ENCODE measurements around the gene SPAG4.
A peak's percentile ranks its signal among the peaks of the same experiment; 100 is the strongest.

Gene SPAG4

DNA sequence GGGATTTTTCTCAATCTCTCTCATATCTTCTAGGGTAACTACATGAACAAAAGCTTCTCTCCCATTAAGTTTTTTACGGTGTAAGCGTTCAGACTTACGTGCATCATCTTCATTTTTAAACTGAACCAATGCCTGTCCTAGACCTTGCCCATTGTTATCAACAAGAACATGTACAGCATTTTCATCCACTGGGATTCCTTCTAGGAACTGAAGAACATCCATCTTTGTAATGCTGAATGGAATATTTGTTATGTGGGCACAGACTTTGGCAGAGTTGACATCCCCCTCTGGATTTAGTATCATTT lies 37.8 kb downstream of the SPAG4 start:
- no peak overlapping the region for H4K8ac ChIP-seq (ENCODE audit: low read depth, low read length)
- H3K4ac ChIP-seq (ENCODE audit: low read depth, low read length): peak overlapping the region; percentile 64

DNA sequence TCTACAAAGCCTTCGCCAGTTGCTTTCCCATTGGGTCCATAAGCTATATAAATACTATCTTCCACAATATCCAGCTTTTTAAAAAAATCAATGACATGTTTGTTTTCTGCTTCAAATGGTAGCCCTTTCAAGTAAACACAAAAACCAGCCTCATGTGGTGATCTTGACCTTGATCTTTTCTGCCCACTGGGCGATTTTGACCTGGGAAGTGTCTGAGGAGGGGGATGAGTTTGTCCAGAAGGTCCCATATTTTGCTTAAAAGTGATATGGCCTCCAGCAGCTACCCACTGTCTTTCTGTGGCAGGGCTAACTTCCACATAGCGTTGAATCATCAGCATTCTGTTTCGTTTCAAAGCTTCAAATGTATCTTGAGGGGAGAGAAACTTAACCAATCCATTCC lies 38.3 kb downstream of the SPAG4 start:
- H2BK12ac ChIP-seq (ENCODE audit: low read length): no peak overlapping the region
- H4K91ac ChIP-seq (ENCODE audit: low read depth, low read length): no peak overlapping the region
- H3K4me3 ChIP-seq (ENCODE audit: low read depth, low read length): no peak overlapping the region
- no peaks in the 10 kb centered on the region for H3K4me1 ChIP-seq (ENCODE audit: control insufficient read depth in 1 of 2, insufficient read depth in 2 of 2, low read length in 2 of 2)
- H3K27ac ChIP-seq (ENCODE audit: low read depth, low read length): no peak overlapping the region
- H3K9ac ChIP-seq (ENCODE audit: low read length): no peak overlapping the region
- H3K79me2 ChIP-seq (ENCODE audit: control insufficient read depth, insufficient read depth, low read length, poor library complexity): peaks cover 11% of the 10 kb centered on the region
- peak overlapping the region; percentile 54 for H3K4ac ChIP-seq (ENCODE audit: low read depth, low read length)
- no peak overlapping the region for H2AFZ ChIP-seq (ENCODE audit: insufficient read depth, low read length, poor library complexity)
- peaks cover 19 to 29% of the 10 kb centered on the region in 2 experiments for H3K36me3 ChIP-seq (ENCODE audit: control insufficient read depth in 1 of 2, insufficient read depth in 2 of 2, low read length in 2 of 2)
- no peaks in the 10 kb centered on the region for H3K9me3 ChIP-seq (ENCODE audit: insufficient read depth, low read depth, low read length)
- no peak overlapping the region for H3K23ac ChIP-seq (ENCODE audit: low read length)
- no peak overlapping the region for H3K4me2 ChIP-seq (ENCODE audit: low read length)
- no peak overlapping the region for H4K8ac ChIP-seq (ENCODE audit: low read depth, low read length)
- H2BK120ac ChIP-seq (ENCODE audit: insufficient read depth, low read length, poor library complexity): no peak overlapping the region
- no peaks in the 10 kb centered on the region for H3K27me3 ChIP-seq (ENCODE audit: insufficient read depth, low read length)
- H4K12ac ChIP-seq (ENCODE audit: low read depth, low read length): no peak overlapping the region
- WGBS (ENCODE audit: extremely low coverage, insufficient coverage, insufficient read length): no CpG with 5 or more reads among the region's 4 CpGs
- no peak overlapping the region for H3K18ac ChIP-seq (ENCODE audit: low read length)
- no peak overlapping the region for H2BK5ac ChIP-seq (ENCODE audit: low read depth, low read length, poor library complexity)
- no peak overlapping the region for H2AK5ac ChIP-seq (ENCODE audit: low read length)
- no peak overlapping the region for H3K14ac ChIP-seq (ENCODE audit: low read length)
- no peak for DNase-seq
- no peaks in the 10 kb centered on the region for H3K79me1 ChIP-seq (ENCODE audit: low read length)

More for the DNA sequence above, 37.8 kb downstream of the SPAG4 start:
- Histone ChIP-seq H4K12ac (ENCODE audit: low read depth, low read length) (no peak overlapping the region), H2BK5ac (ENCODE audit: low read depth, low read length, poor library complexity) (no peak overlapping the region), H3K9ac (ENCODE audit: low read length) (no peak overlapping the region), H3K4me2 (ENCODE audit: low read length) (no peak overlapping the region), H2AK5ac (ENCODE audit: low read length) (no peak overlapping the region), H3K9me3 (ENCODE audit: insufficient read depth, low read depth, low read length) (no peaks in the 10 kb centered on the region), H3K79me2 (ENCODE audit: control insufficient read depth, insufficient read depth, low read length, poor library complexity) (peaks cover 8% of the 10 kb centered on the region), H3K23ac (ENCODE audit: low read length) (no peak overlapping the region), H4K91ac (ENCODE audit: low read depth, low read length) (no peak overlapping the region), H3K4me1 (ENCODE audit: control insufficient read depth in 1 of 2, insufficient read depth in 2 of 2, low read length in 2 of 2) (no peaks in the 10 kb centered on the region), H3K14ac (ENCODE audit: low read length) (no peak overlapping the region), H3K36me3 (ENCODE audit: control insufficient read depth in 1 of 2, insufficient read depth in 2 of 2, low read length in 2 of 2) (peaks cover 17 to 29% of the 10 kb centered on the region in 2 experiments), H3K4me3 (ENCODE audit: low read depth, low read length) (no peak overlapping the region), H2BK12ac (ENCODE audit: low read length) (no peak overlapping the region), H2BK120ac (ENCODE audit: insufficient read depth, low read length, poor library complexity) (no peak overlapping the region), H3K27ac (ENCODE audit: low read depth, low read length) (no peak overlapping the region), H3K79me1 (ENCODE audit: low read length) (no peaks in the 10 kb centered on the region), H2AFZ (ENCODE audit: insufficient read depth, low read length, poor library complexity) (no peak overlapping the region), H3K27me3 (ENCODE audit: insufficient read depth, low read length) (no peaks in the 10 kb centered on the region), H3K18ac (ENCODE audit: low read length) (no peak overlapping the region)
- no CpG with 5 or more reads among the region's 3 CpGs for WGBS (ENCODE audit: extremely low coverage, insufficient coverage, insufficient read length)
- no peak for DNase-seq

DNA sequence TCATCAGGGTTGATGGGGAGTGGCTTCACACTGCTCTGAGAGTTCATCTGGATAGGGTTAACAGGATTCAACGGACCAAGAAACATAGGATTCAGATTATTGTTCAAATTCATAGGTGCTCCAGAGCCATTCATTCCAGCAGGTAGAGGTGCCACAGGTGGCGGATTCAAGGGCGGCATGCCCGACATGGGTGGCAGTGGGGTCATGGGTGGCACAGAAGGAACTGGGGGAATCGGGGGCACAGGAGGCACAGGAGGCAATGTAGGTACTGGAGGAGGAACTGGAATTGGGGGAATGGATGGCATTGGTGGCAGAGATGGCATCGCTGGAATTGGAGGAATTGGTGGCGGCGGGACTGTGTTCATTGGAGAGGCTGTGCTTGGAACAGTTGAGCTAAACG lies 38.8 kb downstream of the SPAG4 start:
- H3K4me1 ChIP-seq (ENCODE audit: control insufficient read depth in 1 of 2, insufficient read depth in 2 of 2, low read length in 2 of 2): no peaks in the 10 kb centered on the region
- no peak overlapping the region for H4K12ac ChIP-seq (ENCODE audit: low read depth, low read length)
- no peak overlapping the region for H3K9ac ChIP-seq (ENCODE audit: low read length)
- H3K4me2 ChIP-seq (ENCODE audit: low read length): no peak overlapping the region
- H3K9me3 ChIP-seq (ENCODE audit: insufficient read depth, low read depth, low read length): no peaks in the 10 kb centered on the region
- no peak overlapping the region for H2BK120ac ChIP-seq (ENCODE audit: insufficient read depth, low read length, poor library complexity)
- H2AK5ac ChIP-seq (ENCODE audit: low read length): no peak overlapping the region
- no peak overlapping the region for H4K91ac ChIP-seq (ENCODE audit: low read depth, low read length)
- no peak for DNase-seq
- H3K27me3 ChIP-seq (ENCODE audit: insufficient read depth, low read length): no peaks in the 10 kb centered on the region
- no peak overlapping the region for H2BK12ac ChIP-seq (ENCODE audit: low read length)
- H3K18ac ChIP-seq (ENCODE audit: low read length): no peak overlapping the region
- peak overlapping the region; percentile 14 for H3K4ac ChIP-seq (ENCODE audit: low read depth, low read length)
- no CpG with 5 or more reads among the region's 9 CpGs for WGBS (ENCODE audit: extremely low coverage, insufficient coverage, insufficient read length)
- peak overlapping the region; percentile 22 for H3K23ac ChIP-seq (ENCODE audit: low read length)
- no peaks in the 10 kb centered on the region for H3K79me1 ChIP-seq (ENCODE audit: low read length)
- H3K79me2 ChIP-seq (ENCODE audit: control insufficient read depth, insufficient read depth, low read length, poor library complexity): peaks cover 12% of the 10 kb centered on the region
- no peak overlapping the region for H3K14ac ChIP-seq (ENCODE audit: low read length)
- no peak overlapping the region for H4K8ac ChIP-seq (ENCODE audit: low read depth, low read length)
- peaks cover 19 to 29% of the 10 kb centered on the region in 2 experiments for H3K36me3 ChIP-seq (ENCODE audit: control insufficient read depth in 1 of 2, insufficient read depth in 2 of 2, low read length in 2 of 2)
- no peak overlapping the region for H3K4me3 ChIP-seq (ENCODE audit: low read depth, low read length)
- no peak overlapping the region for H2BK5ac ChIP-seq (ENCODE audit: low read depth, low read length, poor library complexity)
- no peak overlapping the region for H3K27ac ChIP-seq (ENCODE audit: low read depth, low read length)
- H2AFZ ChIP-seq (ENCODE audit: insufficient read depth, low read length, poor library complexity): no peak overlapping the region

DNA sequence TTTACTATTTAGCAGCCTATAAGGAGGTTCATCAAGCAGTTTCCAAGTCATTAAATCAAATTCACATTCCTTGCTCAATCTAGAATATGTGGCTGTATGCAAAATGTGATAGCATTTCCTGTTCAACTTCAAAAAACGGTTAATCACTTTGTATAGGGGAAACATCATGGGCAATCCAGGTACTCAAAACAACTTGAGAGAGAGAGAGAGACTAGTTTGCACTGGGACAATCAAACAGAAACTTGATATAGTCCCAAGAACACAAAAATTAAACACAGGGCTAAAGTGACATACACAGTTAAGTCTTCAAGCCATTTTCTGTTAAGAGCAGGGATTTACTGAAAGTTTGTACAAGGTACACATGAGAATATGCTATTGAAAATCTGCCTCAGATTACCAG lies 41.6 kb downstream of the SPAG4 start:
- Histone ChIP-seq H3K79me1 (ENCODE audit: low read length) (no peaks in the 10 kb centered on the region), H4K12ac (ENCODE audit: low read depth, low read length) (no peak overlapping the region), H4K91ac (ENCODE audit: low read depth, low read length) (no peak overlapping the region), H3K9me3 (ENCODE audit: insufficient read depth, low read depth, low read length) (no peaks in the 10 kb centered on the region), H3K14ac (ENCODE audit: low read length) (no peak overlapping the region), H3K4ac (ENCODE audit: low read depth, low read length) (peak overlapping the region; percentile 90), H3K4me2 (ENCODE audit: low read length) (no peak overlapping the region), H4K8ac (ENCODE audit: low read depth, low read length) (no peak overlapping the region), H3K23ac (ENCODE audit: low read length) (no peak overlapping the region), H3K4me1 (ENCODE audit: control insufficient read depth in 1 of 2, insufficient read depth in 2 of 2, low read length in 2 of 2) (peaks cover 0 to 4% of the 10 kb centered on the region in 2 experiments), H3K79me2 (ENCODE audit: control insufficient read depth, insufficient read depth, low read length, poor library complexity) (peaks cover 16% of the 10 kb centered on the region), H2BK120ac (ENCODE audit: insufficient read depth, low read length, poor library complexity) (no peak overlapping the region), H2AK5ac (ENCODE audit: low read length) (no peak overlapping the region), H2AFZ (ENCODE audit: insufficient read depth, low read length, poor library complexity) (no peak overlapping the region), H3K9ac (ENCODE audit: low read length) (no peak overlapping the region), H3K27ac (ENCODE audit: low read depth, low read length) (no peak overlapping the region), H3K36me3 (ENCODE audit: control insufficient read depth in 1 of 2, insufficient read depth in 2 of 2, low read length in 2 of 2) (peaks cover 19 to 29% of the 10 kb centered on the region in 2 experiments), H3K18ac (ENCODE audit: low read length) (no peak overlapping the region), H2BK5ac (ENCODE audit: low read depth, low read length, poor library complexity) (no peak overlapping the region), H2BK12ac (ENCODE audit: low read length) (no peak overlapping the region), H3K4me3 (ENCODE audit: low read depth, low read length) (no peak overlapping the region), H3K27me3 (ENCODE audit: insufficient read depth, low read length) (no peaks in the 10 kb centered on the region)
- no CpG with 5 or more reads among the region's 1 CpG for WGBS (ENCODE audit: extremely low coverage, insufficient coverage, insufficient read length)
- no peak for DNase-seq
